ENCODE data around the gene TMPRSS7. TPM values are rescaled to one million over a fixed set of nuclear protein-coding genes. Genes with fewer than 3 reads are reported as not detected.

The TMPRSS7 gene
- total RNA-seq, 1 donor from 2014 or later, result not detected

- no peaks in the 10 kb centered on the region for H4K20me1 ChIP-seq (ENCODE audit: low read depth)
- no peak overlapping the region for H3K4me2 ChIP-seq
- Mint-ChIP-seq H3K36me3 (peaks cover 3% of the 10 kb centered on the region), H3K27me3 (ENCODE audit: insufficient read depth, low read depth) (peaks cover 2% of the 10 kb centered on the region), H3K9me3 (peaks cover 5% of the 10 kb centered on the region), H3K4me1 (peaks cover 46% of the 10 kb centered on the region), H3K4me3 (no peak overlapping the region), H3K27ac (no peak overlapping the region)
- H3K27ac ChIP-seq, result no peak overlapping the region
- no peaks in the 10 kb centered on the region for H3K36me3 ChIP-seq
- H3K9me3 ChIP-seq (ENCODE audit: low read depth), result no peaks in the 10 kb centered on the region
- no peaks in the 10 kb centered on the region for H3K4me1 ChIP-seq
- H3K79me2 ChIP-seq (ENCODE audit: low read depth), result no peaks in the 10 kb centered on the region
- no peak overlapping the region for H3K4me3 ChIP-seq
- peak overlapping the region; percentile 15 for H2AFZ ChIP-seq (replicated peaks)
- H3F3A ChIP-seq (ENCODE audit: low read depth), result no peaks in the 10 kb centered on the region
- TF ChIP-seq EZH2 (IDR thresholded peaks at IDR 0.05), result no peak
- TF ChIP-seq EZH2phosphoT487 (IDR thresholded peaks at IDR 0.05), result no peak
- TF ChIP-seq, protein P1, sequence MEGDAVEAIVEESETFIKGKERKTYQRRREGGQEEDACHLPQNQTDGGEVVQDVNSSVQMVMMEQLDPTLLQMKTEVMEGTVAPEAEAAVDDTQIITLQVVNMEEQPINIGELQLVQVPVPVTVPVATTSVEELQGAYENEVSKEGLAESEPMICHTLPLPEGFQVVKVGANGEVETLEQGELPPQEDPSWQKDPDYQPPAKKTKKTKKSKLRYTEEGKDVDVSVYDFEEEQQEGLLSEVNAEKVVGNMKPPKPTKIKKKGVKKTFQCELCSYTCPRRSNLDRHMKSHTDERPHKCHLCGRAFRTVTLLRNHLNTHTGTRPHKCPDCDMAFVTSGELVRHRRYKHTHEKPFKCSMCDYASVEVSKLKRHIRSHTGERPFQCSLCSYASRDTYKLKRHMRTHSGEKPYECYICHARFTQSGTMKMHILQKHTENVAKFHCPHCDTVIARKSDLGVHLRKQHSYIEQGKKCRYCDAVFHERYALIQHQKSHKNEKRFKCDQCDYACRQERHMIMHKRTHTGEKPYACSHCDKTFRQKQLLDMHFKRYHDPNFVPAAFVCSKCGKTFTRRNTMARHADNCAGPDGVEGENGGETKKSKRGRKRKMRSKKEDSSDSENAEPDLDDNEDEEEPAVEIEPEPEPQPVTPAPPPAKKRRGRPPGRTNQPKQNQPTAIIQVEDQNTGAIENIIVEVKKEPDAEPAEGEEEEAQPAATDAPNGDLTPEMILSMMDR (IDR thresholded peaks at IDR 0.05), result no peak
- no peak for DNase-seq (ENCODE audit: low spot score)
- no peak overlapping the region for H3K9ac ChIP-seq
- H3K27me3 ChIP-seq, result no peaks in the 10 kb centered on the region
Observed at GRCh38 chr3:112041321-112041720, 6.8 kb downstream of the TMPRSS7 start.

- no peaks in the 10 kb centered on the region for H3K4me1 ChIP-seq
- no peak overlapping the region for H3K27ac Mint-ChIP-seq
- no peaks in the 10 kb centered on the region for H3K36me3 Mint-ChIP-seq
- H3K9ac ChIP-seq, result no peak overlapping the region
- no peak overlapping the region for H3K4me3 Mint-ChIP-seq
- no peaks in the 10 kb centered on the region for H3K79me2 ChIP-seq (ENCODE audit: low read depth)
- peaks cover 42% of the 10 kb centered on the region for H3K4me1 Mint-ChIP-seq
- H3K36me3 ChIP-seq, result no peaks in the 10 kb centered on the region
- H3K4me2 ChIP-seq, result no peak overlapping the region
- H3K27me3 ChIP-seq, result no peaks in the 10 kb centered on the region
- H3K27me3 Mint-ChIP-seq (ENCODE audit: insufficient read depth, low read depth), result peaks cover 2% of the 10 kb centered on the region
- no peak for DNase-seq (ENCODE audit: low spot score)
- peaks cover 5% of the 10 kb centered on the region for H3F3A ChIP-seq (ENCODE audit: low read depth)
- H3K9me3 Mint-ChIP-seq, result no peaks in the 10 kb centered on the region
- H4K20me1 ChIP-seq (ENCODE audit: low read depth), result no peaks in the 10 kb centered on the region
- H3K9me3 ChIP-seq (ENCODE audit: low read depth), result no peaks in the 10 kb centered on the region
- H3K27ac ChIP-seq, result no peak overlapping the region
- no peak overlapping the region for H2AFZ ChIP-seq (replicated peaks)
- TF ChIP-seq, protein P1 (IDR thresholded peaks at IDR 0.05), result no peak
- no peak for TF ChIP-seq EZH2phosphoT487 (IDR thresholded peaks at IDR 0.05)
- TF ChIP-seq EZH2 (IDR thresholded peaks at IDR 0.05), result no peak
- H3K4me3 ChIP-seq, result no peak overlapping the region
Observed at GRCh38 chr3:112042842-112043280, 8.3 kb downstream of the TMPRSS7 start.

- no peaks in the 10 kb centered on the region for H3K9me3 ChIP-seq (ENCODE audit: low read depth)
- H2AFZ ChIP-seq (replicated peaks), result peak overlapping the region; percentile 53
- H3K4me3 ChIP-seq, result no peak overlapping the region
- no peak overlapping the region for H3K4me2 ChIP-seq
- TF ChIP-seq, protein P1 (IDR thresholded peaks at IDR 0.05), result peak; percentile 94
- TF ChIP-seq EZH2 (IDR thresholded peaks at IDR 0.05) (no peak), EZH2phosphoT487 (IDR thresholded peaks at IDR 0.05) (no peak)
- no peaks in the 10 kb centered on the region for H3K9me3 Mint-ChIP-seq
- no peak overlapping the region for H3K9ac ChIP-seq
- H3K36me3 ChIP-seq, result no peaks in the 10 kb centered on the region
- H3K27ac ChIP-seq, result no peak overlapping the region
- no peaks in the 10 kb centered on the region for H3K27me3 ChIP-seq
- H3K79me2 ChIP-seq (ENCODE audit: low read depth), result no peaks in the 10 kb centered on the region
- H3K4me1 ChIP-seq, result peaks cover 6% of the 10 kb centered on the region
- H3K27me3 Mint-ChIP-seq (ENCODE audit: insufficient read depth, low read depth), result peaks cover 2% of the 10 kb centered on the region
- H3K36me3 Mint-ChIP-seq, result no peaks in the 10 kb centered on the region
- H3K4me1 Mint-ChIP-seq, result peaks cover 35% of the 10 kb centered on the region
- H3K4me3 Mint-ChIP-seq, result no peak overlapping the region
- H3F3A ChIP-seq (ENCODE audit: low read depth), result peaks cover 12% of the 10 kb centered on the region
- no peak overlapping the region for H3K27ac Mint-ChIP-seq
- peak; percentile 72 for DNase-seq (ENCODE audit: low spot score)
- H4K20me1 ChIP-seq (ENCODE audit: low read depth), result no peaks in the 10 kb centered on the region
Observed at GRCh38 chr3:112043621-112044201, 9.2 kb downstream of the TMPRSS7 start.
